Cerebellar cortex (tissue), 1 donor: Measurements from ENCODE around the gene RAMAC.
"Not testable (repeated sequence)": the region's sequence is repeated elsewhere in the genome, so short reads cannot be mapped to it uniquely, and the experiment has no call there.

Experiments
- DNase-seq: peaks from one replicate; pipeline ENCODE4 v3.0.0-alpha.2; 2015; ENCODE audit warnings: low spot score

Gene RAMAC

DNA sequence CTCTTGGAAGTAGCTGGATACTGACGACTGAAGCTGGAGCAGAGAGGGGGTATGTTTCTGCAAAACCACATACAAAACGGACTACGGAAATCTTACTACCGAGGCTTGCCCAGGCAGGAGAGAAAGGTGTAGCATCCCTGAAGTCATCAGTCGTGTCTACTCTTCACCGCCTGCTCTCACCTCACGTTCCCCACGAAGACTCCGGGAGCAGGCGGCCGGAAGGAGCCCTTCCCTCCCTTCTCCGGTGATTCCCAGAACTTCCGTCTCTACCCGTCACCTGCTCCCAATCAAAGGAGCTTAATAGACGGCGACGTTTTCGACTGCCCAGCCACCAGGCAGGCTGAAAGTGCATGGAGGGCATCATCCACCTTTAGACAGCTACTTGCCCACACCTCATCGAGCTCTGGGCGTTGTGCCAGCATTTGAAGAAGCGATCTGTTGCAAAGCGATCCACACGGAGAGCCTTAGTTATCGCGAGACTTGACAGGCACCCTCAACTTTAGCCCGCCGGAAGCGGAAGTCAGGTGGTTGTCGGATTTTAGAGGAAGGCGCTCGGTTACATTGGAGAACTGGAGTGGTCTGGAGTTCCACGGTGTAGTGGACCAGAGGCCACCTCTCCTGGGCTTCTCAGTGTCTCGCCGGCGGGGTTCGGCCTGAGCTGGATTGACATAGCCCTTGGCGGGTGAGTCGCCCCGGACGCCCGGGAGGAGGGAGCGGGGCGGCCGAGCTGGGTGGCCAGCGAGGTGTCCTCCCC lies at the start of gene RAMAC:
Gene RAMAC, plus strand, starts transcription at position 523 of the 754 bp plus-strand sequence. CDS start 2,809 bp downstream, outside the sequence.
- peak; percentile 99 for DNase-seq

GRCh38 chr15:82936966-82937711 lies 48.9 kb upstream of the RAMAC start:
- no peak for DNase-seq

GRCh38 chr15:82937712-82938058 lies 48.3 kb upstream of the RAMAC start:
- no peak for DNase-seq

GRCh38 chr15:82939678-82940077 lies 46.3 kb upstream of the RAMAC start:
- not testable (repeated sequence) for DNase-seq

- no peak for DNase-seq
Observed at GRCh38 chr15:82942691-82943090, 43.3 kb upstream of the RAMAC start.

- no peak for DNase-seq
Observed at GRCh38 chr15:82943176-82943575, 42.8 kb upstream of the RAMAC start.

DNA sequence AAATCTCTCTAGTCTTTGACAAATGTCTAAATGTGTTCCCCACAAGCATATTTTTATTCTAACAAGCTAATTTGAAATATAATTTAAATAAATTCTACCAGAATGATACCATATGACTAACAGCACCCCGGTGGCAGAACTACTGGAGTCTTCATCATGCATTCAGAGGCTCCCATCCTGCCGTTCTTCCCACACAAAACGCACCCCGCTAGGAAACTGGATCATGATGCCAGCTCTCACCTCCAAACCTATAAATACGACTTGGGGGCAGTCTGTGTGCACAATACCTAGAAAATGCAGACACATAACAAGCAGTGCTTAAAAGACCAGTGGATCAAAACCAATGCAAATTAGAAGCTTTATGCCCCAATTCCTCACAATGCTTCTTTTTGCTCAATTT lies 42.0 kb upstream of the RAMAC start:
- DNase-seq, result peak; percentile 23

- DNase-seq, result no peak
Observed at GRCh38 chr15:82944821-82945220, 41.2 kb upstream of the RAMAC start.

DNA sequence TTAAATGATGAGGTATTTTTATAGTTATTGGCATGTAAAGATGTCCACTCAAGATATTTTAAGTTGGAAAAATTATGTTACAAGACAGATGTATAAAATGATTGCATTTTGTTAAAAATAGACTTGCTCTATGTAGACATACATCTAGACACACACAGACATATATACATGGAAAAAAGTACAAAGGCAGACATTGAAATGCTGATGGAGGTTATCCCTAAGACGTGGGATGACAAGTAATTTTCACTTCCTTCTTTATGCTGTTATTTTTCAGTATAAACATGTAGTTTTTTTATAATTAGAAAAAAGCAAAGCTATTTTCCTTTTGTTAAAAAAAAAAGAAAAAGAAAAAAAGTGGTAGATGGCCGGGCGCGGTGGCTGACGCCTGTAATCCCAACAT lies 40.7 kb upstream of the RAMAC start:
- DNase-seq, result no peak

GRCh38 chr15:82946155-82946701 lies 39.8 kb upstream of the RAMAC start:
- no peak for DNase-seq

- no peak for DNase-seq
Observed at GRCh38 chr15:82950295-82950694, 35.7 kb upstream of the RAMAC start.

DNA sequence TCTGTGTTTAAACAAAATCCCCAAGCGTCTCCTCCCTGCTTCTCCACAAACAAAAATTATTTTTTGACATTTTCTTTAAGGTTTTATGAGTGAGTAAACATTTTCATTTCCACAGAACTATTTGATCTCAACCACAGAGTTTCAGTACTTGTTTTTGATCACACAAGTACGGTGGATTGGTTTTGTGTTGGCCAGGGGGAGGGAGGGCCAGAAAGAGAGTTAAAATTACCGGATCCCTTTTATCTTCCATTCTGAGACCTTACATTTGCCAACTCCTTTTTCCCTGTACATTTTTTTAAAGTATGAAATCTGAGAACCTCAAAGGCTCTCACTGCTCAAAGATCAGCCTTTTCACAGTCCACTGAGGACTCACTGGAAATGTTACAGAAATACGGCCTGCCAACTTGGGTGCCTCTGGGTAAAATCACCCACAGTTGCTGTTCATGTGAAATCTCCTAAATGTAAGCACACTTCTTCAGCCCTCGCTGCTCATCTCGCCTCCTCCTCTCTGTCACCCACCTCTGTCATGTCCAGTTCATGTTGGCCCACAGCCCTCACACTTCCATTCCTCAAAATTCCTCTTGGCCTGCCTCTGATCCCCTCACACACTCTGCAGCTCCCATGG lies 35.2 kb upstream of the RAMAC start:
- DNase-seq, result peak; percentile 25

GRCh38 chr15:82951472-82952157 lies 34.4 kb upstream of the RAMAC start:
- peak; percentile 40 for DNase-seq

DNA sequence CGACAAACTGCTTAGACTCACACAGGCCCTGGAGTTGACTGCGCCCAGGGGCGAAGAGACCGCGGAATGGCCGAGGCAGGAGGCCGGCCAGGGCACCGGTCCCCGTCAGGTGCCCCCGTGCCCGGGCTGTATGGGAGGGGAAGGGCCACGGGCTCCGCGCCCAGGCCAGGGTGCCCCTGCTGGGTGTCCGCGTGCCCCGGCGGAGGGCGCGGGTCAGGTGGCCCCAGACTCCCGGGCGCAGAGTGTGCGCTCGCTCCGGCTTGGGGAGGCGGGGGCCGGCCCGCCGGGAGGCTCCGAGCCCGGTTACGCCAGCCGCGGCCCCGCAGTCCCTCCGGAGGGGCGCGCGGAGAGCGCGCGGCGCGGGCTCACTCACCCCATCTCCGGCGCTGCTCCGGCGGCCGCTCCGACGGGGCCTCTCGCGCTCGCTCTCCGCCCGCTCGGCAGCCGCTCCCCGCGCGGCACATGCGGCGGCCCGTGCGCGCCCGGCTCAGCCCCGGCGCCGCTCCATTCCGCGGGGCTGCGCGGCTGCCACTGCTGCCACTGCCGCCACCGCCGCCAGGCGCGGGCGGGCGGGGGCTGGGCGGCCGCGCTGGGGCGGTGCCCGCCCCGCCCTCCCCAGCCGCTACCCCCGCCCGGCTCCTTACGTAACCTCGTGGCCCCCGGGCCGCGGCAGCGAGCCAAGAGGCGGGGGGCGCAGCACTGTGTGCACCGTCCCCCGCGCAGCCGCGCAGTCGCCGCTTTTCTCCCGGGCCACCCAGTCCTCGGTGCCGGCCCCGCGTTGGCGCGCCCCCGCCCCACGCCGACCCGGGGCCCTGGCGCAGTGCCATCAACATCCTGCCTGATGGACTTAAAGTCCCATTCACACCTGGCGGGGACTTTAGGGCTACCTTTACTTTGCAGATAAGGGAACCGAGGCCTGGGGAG lies 33.6 kb upstream of the RAMAC start, which contains the start of gene HOMER2:
Gene HOMER2, minus strand, starts transcription at position 563 of the 924 bp plus-strand sequence. Its CDS starts 185 bp downstream, at position 378.
- peak; percentile 27 for DNase-seq

DNA sequence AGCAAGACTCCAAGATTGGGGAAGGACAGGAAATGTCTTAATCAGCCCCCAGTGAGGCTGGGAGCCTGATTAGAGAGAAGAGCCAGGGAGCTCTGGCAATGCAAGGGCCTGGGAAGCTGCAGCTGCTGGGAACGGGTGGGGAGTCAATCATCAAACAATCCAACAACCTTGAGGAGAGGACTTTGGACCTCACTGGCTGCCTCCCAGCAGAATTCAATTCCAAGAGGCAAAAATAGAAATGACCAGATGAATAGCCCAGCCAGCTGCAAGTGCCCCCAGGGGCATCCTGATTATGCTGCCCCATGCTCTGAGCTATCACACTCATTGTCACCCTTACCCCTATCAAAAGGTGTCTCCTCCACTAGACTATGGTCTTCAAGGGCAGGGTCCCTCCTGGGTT lies 27.4 kb upstream of the RAMAC start:
- DNase-seq, result no peak

DNA sequence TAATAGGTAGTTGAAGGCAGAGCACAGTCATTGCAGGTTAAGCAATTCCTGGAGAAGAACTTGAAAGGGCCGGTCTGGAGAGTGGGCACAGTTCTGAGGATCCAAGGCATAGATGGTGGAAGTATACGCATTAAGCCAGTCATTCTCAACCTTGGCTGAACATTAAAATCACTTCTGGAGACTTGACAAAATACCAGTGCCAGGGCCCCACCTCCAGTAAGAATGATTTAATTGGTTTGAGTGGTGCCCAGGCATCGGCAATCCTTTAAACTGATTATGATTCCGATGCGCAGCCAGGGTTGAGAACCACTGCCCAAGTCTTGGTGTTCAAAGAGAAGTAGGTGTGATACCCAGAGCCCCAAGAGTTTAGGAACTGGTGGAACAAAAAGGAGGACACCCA lies 26.6 kb upstream of the RAMAC start:
- no peak for DNase-seq

DNA sequence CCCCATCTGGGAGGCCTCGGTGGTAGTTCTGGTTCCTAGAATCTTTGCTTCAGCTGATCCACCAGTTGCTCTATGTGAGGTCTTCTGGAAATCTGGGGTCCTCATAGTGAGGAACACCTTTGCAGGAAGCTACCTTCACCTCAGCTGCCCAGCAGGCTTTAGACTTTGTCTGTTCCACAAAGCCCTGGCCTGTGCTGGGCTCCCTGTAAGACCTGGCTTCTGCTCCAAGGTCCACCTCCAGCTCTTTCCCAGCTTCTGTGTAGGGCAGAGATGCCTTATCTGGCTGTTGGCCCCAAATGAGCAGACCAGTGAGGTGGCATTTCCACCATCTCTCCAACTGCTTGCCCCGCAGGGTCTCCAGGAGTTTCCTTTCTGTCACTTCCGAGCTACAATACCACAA lies 25.2 kb upstream of the RAMAC start:
- DNase-seq, result no peak

GRCh38 chr15:82963471-82964341 lies 22.3 kb upstream of the RAMAC start:
- no peak for DNase-seq

DNA sequence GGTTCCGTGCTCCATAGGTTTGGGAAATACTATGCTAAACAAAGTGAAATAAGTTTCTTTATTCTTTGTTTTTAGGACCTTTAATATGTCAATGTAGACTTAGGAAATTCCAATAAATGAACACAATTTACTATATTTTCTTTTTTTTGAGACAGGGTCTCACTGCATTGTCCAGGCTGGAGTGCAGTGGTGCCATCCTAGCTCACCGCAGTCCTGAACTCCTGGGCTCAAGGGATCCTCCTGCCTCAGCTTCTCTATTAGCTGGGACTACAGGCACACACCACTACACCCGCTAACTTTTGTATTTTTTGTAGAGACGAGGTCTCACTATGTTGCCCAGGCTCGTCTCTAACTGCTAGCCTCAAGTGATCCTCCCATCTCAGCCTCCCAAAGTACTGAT lies 21.1 kb upstream of the RAMAC start:
- DNase-seq, result no peak

DNA sequence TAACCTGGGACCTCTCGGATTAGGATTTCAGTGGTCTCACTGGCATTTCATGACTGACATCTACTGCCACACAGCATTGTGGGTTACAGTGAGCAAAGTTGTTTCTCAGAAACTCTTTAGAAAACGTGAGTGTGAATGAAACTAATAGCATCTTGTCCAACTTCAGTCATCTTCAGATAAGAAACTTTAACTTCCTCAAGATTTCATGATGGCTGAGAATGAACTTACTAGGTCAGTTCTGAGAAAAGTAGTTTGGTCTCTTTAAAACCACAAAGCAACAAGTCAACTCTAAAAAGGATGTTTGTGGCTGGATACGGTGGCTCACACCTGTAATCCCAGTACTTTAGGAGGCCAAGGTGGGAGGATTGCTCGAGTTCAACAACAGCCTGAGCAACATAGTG lies 19.3 kb upstream of the RAMAC start:
- no peak for DNase-seq
